ENCODE data around the gene C1orf94. TPM values are rescaled to one million over a fixed set of nuclear protein-coding genes. Genes with fewer than 3 reads are reported as not detected.
A peak's percentile ranks its signal among the peaks of the same experiment; 100 is the strongest.

The C1orf94 gene
- total and polyA plus RNA-seq, 2 of the 8 experiments (the other 6 are each of a cell fraction or from before 2014, with no cell fraction given): 5.8 to 12.5 TPM

DNA sequence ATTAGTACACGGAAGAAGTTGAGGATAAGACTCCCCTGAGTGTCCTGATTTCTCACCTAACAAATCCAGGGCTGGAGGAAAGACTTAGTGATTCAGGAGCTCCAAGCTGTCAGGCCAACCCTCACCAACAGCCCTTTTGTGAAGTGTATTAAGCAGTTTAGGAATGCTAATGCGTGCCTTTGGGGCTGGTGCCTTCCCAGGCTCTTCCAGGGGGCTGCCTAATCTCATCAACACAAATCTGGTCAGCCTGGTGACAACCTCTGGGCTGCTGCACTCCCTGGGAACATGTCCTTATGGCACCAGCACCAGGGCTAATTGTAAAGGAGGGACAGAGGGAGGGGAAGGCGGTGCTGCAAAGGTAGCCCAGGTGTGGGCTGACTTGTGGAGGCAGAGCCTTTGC lies 27.2 kb upstream of the C1orf94 start:
- Histone ChIP-seq H3K4ac (replicated peaks; ENCODE audit: insufficient read length, low read depth, low read length) (no peak overlapping the region), H4K91ac (replicated peaks; ENCODE audit: insufficient read length, low read length) (no peak overlapping the region), H2AFZ (ENCODE audit: low read length) (no peak overlapping the region), H2BK15ac (ENCODE audit: low read length) (no peak overlapping the region), H3K79me1 (ENCODE audit: low read depth, low read length) (peaks cover 3% of the 10 kb centered on the region; the same call in 1 of the 2 replicates), H2BK120ac (replicated peaks; ENCODE audit: low read depth, low read length) (no peak overlapping the region), H3K14ac (ENCODE audit: insufficient read length) (no peak overlapping the region), H3K56ac (replicated peaks; ENCODE audit: insufficient read length, low read depth, low read length) (no peak overlapping the region), H4K8ac (ENCODE audit: extremely low read depth, insufficient read depth, low read length) (no peak overlapping the region), H3K27me3 (replicated peaks in 1 of 4; ENCODE audit: control insufficient read depth in 3 of 4, extremely low read depth in 1 of 4, insufficient read depth in 3 of 4, low read length in 3 of 4) (no peaks in the 10 kb centered on the region), H3K4me2 (ENCODE audit: insufficient read depth in 1 of 2, low read depth in 2 of 2, low read length in 2 of 2) (peak overlapping the region; percentile 0 to 43; a peak in 1 of 4 replicates), H3K4me3 (ENCODE audit: extremely low read depth in 1 of 4, insufficient read depth in 2 of 4, low read depth in 3 of 4, low read length in 4 of 4) (no peak overlapping the region), H3K4me1 (replicated peaks in 1 of 4; ENCODE audit: control insufficient read depth in 3 of 4, insufficient read depth in 4 of 4, low read length in 3 of 4) (peaks cover 9 to 16% (median 15%) of the 10 kb centered on the region in 4 experiments), H3K18ac (ENCODE audit: extremely low read depth, low read length) (peak overlapping the region; percentile 52; the same call in 1 of the 2 replicates), H2BK5ac (ENCODE audit: low read depth, low read length) (peak overlapping the region; percentile 4; the same call in 1 of the 2 replicates), H3K36me3 (ENCODE audit: control insufficient read depth in 2 of 4, insufficient read depth in 4 of 4, low read length in 3 of 4) (peaks cover 0 to 3% (median under 1%) of the 10 kb centered on the region in 4 experiments; a peak in 2 of 8 replicates), H2BK12ac (ENCODE audit: low read depth, low read length) (no peak overlapping the region), H4K20me1 (replicated peaks in 1 of 2; ENCODE audit: control insufficient read depth in 1 of 2, insufficient read depth in 2 of 2, low read length in 2 of 2) (peaks cover 2 to 6% of the 10 kb centered on the region in 2 experiments), H4K5ac (ENCODE audit: insufficient read length, low read depth, low read length) (no peak overlapping the region), H3K9me3 (ENCODE audit: insufficient read depth in 2 of 2, low read depth in 1 of 2, low read length in 1 of 2) (no peaks in the 10 kb centered on the region), H3K23ac (ENCODE audit: insufficient read length) (no peak overlapping the region), H3K9ac (replicated peaks in 1 of 4; ENCODE audit: extremely low read depth in 1 of 4, low read depth in 3 of 4, low read length in 3 of 4) (no peak overlapping the region), H2AK5ac (ENCODE audit: low read depth, low read length) (no peak overlapping the region), H3K27ac (ENCODE audit: low read depth, low read length) (no peak overlapping the region), H3K79me2 (ENCODE audit: control insufficient read depth in 1 of 2, insufficient read depth in 2 of 2, low read length in 2 of 2) (peaks cover 0 to 41% of the 10 kb centered on the region in 2 experiments; a peak in 2 of 4 replicates), H3K23me2 (ENCODE audit: low read depth, low read length) (no peaks in the 10 kb centered on the region), H2BK20ac (ENCODE audit: low read length) (no peak overlapping the region)
- FAIRE-seq: peak; percentile 68
- WGBS, 2 experiments (ENCODE audit: extremely low coverage in 1 of 2, insufficient coverage in 1 of 2, insufficient read length in 1 of 2, insufficient replicate concordance in 2 of 2, low coverage in 1 of 2, low lambda C conversion rate in 2 of 2, missing lambda C conversion rate in 1 of 2): 24% methylated on average over 3 of the region's 3 CpGs; no CpG with 5 or more reads in 1 of the 2 experiments
- ChIA-PET POLR2A (ENCODE audit: partially characterized antibody) (interaction anchor here (1.2 to 3.6 kb wide), 2 partner anchors 10 to 13 kb away, joined by 5 to 19 read pairs; no protein-coding TSS in a partner anchor), CTCF (ENCODE audit: partially characterized antibody) (interaction anchor here (1.0 to 5.4 kb wide), 2 partner anchors 13 to 311 kb away, joined by 3 to 26 read pairs; no protein-coding TSS in a partner anchor)
- no peak for DNase-seq (ENCODE audit: low read depth in 1 of 2, low spot score in 2 of 2)
- TF ChIP-seq KDM4A (IDR thresholded peaks at IDR 0.05; ENCODE audit: low read depth, low read length, severe bottlenecking) (no peak), GTF2F1 (IDR thresholded peaks at IDR 0.05; ENCODE audit: borderline replicate concordance, low read depth, low read length) (no peak)

Data from H1 (cell line).